NCI-H82 treated with DMSO at 0.1 percent for 48 hours (cell line): Measurements from ENCODE around the gene LAMA5.
A peak's percentile ranks its signal among the peaks of the same experiment; 100 is the strongest.

ENCODE experiments used
- DNase-seq: peaks from one replicate; lab custom pipeline; 2025; ENCODE audit not compliant: unreplicated experiment; lab: John Stamatoyannopoulos, UW

Gene LAMA5

DNA sequence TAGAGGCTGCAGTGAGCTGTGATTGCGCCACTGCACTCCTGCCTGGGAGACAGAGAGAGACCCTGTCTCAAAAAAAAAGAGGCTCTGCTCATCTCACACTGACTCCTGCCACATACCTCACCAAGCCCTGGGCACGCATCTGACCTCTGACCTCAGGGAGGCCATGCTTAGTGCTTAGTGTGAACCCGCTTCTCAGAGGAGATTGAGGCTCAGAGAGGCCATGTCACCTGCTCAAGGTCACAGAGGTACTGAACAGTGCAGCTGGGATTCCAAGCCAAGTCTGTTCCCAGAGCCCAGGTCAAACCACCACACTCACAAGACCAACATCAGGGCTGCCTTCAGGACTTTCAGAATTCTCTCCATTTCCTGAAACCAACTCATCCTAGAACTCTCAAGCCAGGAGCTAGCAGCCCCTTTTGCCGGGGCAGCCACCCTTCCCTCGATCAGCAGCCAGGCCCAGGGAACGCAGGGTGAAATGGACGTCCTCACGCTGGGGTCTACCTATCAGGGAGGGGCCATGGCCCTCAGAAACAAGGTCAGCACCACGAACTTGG, 37.1 kb upstream of the LAMA5 start:
- no peak for DNase-seq

- DNase-seq: no peak
Observed at GRCh38 chr20:62403331-62403730, 36.2 kb upstream of the LAMA5 start.

GRCh38 chr20:62402456-62403150, 35.5 kb upstream of the LAMA5 start:
- DNase-seq: no peak

DNA sequence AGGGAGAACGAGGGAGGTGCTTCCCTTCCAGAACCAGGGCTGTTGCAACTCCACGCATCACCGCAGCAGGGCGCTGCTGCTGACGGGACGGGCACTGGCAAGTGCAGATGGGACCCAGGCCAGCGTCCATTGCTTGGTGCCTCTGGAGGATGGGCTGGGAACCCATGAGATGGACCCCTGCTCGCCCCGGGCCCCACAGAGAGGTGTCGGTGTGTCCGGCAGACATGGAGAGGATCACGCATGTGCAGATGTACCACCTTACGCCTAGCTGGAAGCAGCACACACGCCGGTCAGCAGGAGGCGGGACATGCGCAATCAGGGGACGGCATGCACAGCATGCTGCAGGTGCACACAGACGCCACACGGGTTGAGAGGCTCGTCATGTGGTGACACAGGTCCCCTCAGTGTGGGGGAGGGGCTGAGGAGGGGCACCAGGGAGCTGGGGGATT, 34.2 kb upstream of the LAMA5 start:
- no peak for DNase-seq

DNA sequence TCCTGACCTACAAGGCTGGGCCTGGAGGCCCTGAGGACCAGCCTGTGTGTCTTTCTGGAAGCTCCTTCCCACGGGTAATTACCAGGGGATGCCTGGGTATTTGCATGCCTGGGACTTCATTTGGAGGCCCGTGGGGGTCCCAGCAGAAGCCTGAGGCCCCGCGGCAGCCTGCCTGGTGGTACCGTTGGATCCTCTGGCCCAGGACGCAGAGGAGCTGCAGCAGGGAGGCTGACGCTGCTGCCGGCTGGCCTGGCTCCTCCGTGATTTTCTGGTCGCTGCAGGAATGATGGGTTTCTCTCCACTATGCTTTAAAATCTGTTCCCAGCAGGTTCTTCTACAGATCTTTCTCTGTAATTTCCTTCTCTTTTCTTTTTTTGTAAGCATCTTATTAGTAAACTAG, 33.4 kb upstream of the LAMA5 start:
- DNase-seq: no peak

GRCh38 chr20:62400021-62400420, 32.9 kb upstream of the LAMA5 start:
- DNase-seq: peak; percentile 29

GRCh38 chr20:62398120-62398821, 31.2 kb upstream of the LAMA5 start:
- DNase-seq: no peak

- DNase-seq: no peak
Observed at GRCh38 chr20:62396367-62397239, 29.5 kb upstream of the LAMA5 start.

DNA sequence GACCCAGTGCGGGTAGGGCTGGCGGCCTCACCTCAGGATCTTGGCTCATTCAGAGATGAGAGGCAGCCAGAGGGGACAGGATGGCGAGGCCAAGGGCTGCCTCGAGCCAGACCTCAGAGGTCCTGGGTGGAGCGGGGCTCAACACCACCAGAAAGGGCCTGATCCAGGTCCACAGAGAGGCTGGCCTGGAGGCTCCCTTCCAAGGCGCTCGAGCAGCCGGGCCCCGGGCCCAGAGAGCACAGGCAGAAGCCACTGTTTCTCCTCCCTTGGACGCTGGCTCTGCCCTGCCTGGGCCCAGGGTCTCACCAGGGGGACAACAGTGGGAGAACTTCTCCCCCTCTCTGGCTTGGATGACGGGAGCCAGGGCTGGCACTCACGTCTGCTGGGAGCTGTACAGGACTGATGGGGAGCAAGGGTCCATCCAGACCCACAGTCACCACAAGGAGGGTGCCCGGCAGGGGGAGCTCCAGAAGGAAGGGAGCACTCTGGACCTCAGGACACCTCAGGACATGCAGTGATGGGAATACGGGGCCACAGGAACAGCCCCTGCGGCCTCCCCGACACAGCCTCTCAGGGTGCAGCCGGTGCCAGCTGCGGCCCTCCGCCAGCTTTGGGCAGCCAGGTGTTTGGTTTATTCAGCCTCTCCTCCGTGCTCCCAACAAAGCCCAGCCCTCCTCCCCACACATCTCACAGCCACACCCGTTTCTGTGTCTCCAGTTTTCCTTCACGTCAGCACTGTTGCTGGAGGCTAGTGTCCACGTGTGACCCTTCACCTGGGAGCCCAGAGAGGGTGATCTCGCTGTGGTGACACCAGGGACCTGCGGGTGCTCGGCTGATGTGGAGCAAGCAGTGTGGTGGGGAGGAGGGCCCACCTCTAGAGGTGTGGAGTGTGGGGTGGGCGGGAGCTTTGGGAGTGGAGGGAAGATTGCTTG, 28.5 kb upstream of the LAMA5 start:
- DNase-seq: no peak

DNA sequence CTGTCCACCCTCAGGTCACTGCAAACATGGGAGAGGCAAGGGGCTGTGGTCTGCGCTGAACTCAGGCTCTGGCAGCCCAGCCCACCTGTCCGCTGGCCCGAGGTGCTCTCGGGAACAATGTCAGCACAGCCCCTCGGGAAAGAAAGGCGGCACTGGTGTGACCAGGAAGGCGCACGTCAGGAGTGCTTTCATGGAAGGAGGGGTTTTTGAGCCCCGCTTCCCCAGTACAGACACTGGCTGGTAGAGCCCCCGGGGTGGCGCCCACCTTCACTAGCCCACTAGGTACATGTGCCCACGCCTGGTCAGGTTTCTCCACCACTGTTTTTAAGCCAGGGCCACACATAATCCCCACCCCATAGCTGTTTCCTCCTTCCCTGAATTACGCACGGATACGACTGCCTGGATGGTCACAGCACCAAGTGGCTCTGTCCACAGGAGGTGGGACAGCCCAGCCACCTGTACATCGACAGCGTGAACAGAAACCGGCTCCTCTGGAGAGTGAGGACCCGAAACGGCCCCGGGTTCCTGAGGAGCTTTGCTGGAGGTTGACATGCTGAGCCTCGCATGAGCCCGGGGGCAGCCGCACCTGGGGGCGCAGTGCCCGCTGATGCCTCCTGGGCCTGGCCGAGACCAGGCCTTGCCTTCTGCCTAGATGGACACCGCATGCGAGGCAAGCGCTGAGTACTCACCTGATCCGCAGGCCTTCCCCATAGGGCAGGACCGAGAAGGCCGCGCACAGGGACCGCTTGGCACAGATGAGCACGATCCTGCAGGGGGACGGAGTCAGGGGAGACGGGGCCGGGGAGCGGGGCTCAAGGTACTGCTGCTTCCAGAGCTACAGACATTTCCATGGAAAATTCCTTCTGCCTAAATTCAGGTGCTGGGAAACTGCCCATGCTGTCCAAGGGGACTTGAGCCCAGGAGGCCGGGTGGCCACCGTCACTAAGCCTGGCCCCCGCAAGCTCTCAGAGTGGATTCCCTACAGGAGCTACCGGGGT, 27.4 kb upstream of the LAMA5 start:
- no peak for DNase-seq

GRCh38 chr20:62393830-62394229, 26.7 kb upstream of the LAMA5 start:
- no peak for DNase-seq

- no peak for DNase-seq
Observed at GRCh38 chr20:62393335-62393665, 26.2 kb upstream of the LAMA5 start.

- DNase-seq: no peak
Observed at GRCh38 chr20:62392621-62393334, 25.7 kb upstream of the LAMA5 start.

DNA sequence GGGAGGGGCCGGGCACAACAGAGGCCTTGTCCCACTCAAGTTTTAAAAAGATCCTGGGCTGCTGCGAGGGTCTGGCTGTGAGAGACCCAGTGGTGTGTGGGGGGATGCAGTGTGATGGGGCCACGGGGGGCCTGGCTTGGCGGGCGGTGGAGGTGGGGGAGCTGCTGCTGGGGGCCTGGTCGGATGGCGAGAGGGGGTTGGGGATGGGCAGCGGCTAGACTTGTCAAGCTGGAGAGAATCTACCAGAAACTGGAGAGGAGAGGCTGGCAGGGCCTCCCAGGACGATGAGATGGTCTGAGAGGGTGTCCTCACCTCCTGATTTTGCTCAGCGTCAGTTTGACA, 24.9 kb upstream of the LAMA5 start:
- no peak for DNase-seq

GRCh38 chr20:62391165-62392076, 24.3 kb upstream of the LAMA5 start:
- no peak for DNase-seq

DNA sequence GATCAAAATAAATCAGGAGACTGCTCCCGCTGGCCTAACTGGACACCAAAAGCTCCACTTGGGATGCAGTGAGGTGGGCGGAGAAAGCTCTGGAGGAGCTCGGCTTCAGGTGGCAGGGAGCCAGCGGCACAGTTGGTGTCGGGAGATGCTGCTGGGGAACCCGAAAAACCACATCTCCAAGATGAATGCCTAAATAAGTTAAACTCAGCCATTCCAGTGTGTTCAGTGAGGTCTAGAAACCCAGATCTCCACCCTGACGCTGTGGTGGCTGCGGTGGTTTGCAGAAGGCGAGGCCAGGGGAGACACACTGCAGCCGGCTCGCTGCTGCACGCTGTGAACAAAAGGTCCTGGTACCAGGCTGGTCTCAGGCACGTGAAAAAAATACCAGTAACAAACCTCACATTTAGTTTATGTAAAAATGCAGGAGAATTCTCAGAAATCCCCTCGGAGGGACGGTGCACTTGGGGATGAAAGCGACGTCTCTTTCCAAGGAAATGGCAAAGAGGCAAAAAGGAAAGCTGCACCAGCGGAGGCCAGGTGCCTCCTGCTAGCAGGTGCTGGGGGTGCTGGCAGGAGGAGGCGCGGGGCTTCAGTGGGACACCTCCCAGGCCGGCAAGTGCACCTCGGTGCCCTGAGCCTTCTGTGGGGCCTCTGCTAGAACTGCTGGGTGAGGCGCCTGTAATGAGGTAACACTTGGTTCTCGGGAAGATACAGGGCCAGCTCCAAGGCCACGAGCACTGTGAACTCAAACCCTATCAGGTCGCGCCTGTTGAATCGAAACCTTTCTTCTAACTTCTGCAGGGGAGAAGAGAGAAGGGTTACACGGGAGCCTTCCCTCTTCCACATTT, 23.4 kb upstream of the LAMA5 start:
- no peak for DNase-seq

GRCh38 chr20:62389601-62390087, 22.5 kb upstream of the LAMA5 start:
- no peak for DNase-seq
